Panc1 (cell line): ENCODE measurements around the gene NLRP14.

Source experiments
- POLR2AphosphoS5 ChIP-seq: IDR thresholded peaks from 2 replicates; pipeline ENCODE4 v1.6.1; 2012; ENCODE audit warnings: mild to moderate bottlenecking, low read depth, low read length, moderate library complexity
- TCF7L2 ChIP-seq: IDR thresholded peaks from 2 replicates; pipeline ENCODE4 v1.6.1; 2011; ENCODE audit warnings: mild to moderate bottlenecking, low read depth, low read length, inconsistent platforms
- TF ChIP-seq, protein P1 (sequence below): fragments of 450-650 bp; IDR thresholded peaks from 2 replicates; pipeline ENCODE4 v1.5.1; 2017; ENCODE audit warnings: mild to moderate bottlenecking
- TF ChIP-seq, protein P2 (sequence below), 2 experiments: IDR thresholded peaks; 2 replicates each; pipeline ENCODE4 v1.6.1; 2011 to 2012; ENCODE audit warnings: low read depth in 2 of 2, control low read depth in 1 of 2, low read length in 1 of 2, mild to moderate bottlenecking in 1 of 2, moderate library complexity in 1 of 2; ENCODE audit not compliant: insufficient read depth in 1 of 2

DNA sequence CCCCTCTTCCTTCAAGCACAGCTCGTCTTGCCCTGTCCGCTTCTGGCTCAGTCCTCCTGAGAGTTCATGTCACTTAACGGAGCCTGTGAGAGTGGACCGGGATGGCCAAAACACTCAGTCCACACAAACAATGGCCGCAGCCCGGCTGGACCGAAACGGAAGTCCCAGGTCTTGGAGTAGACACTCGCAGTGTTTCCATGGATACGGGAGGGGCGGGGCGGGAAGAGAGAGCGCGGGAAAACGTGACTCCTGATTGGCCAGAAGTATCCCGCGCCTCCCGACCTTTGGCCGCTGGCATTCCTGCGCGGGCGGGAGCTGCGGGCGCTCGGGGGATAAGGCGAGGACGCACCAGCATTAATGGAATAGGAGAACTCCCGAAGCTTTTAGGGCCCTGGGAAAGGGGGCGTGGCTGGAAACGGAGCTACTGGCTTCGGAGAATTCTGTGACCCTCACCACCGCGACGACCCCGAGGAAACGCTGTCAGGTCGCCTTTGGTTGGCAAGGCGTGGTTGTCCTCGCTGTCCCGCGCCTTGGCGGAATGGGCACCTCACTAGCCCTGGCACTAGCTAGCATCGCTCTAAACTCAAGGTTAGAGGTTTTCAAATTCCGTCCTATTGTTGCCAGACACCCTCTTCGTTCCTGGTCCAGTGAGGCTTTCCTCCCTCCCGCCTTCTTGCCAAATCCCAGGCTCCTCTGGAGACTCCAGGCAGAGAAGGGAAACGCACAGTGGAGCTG, at the start of gene NLRP14, which contains the start of gene ZNF214:
- TF ChIP-seq TCF7L2 (no peak), POLR2AphosphoS5 (peak; percentile 65; the same call in 1 of the 2 replicates)
- TF ChIP-seq, protein P1, sequence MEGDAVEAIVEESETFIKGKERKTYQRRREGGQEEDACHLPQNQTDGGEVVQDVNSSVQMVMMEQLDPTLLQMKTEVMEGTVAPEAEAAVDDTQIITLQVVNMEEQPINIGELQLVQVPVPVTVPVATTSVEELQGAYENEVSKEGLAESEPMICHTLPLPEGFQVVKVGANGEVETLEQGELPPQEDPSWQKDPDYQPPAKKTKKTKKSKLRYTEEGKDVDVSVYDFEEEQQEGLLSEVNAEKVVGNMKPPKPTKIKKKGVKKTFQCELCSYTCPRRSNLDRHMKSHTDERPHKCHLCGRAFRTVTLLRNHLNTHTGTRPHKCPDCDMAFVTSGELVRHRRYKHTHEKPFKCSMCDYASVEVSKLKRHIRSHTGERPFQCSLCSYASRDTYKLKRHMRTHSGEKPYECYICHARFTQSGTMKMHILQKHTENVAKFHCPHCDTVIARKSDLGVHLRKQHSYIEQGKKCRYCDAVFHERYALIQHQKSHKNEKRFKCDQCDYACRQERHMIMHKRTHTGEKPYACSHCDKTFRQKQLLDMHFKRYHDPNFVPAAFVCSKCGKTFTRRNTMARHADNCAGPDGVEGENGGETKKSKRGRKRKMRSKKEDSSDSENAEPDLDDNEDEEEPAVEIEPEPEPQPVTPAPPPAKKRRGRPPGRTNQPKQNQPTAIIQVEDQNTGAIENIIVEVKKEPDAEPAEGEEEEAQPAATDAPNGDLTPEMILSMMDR, result no peak
- TF ChIP-seq, protein P2, sequence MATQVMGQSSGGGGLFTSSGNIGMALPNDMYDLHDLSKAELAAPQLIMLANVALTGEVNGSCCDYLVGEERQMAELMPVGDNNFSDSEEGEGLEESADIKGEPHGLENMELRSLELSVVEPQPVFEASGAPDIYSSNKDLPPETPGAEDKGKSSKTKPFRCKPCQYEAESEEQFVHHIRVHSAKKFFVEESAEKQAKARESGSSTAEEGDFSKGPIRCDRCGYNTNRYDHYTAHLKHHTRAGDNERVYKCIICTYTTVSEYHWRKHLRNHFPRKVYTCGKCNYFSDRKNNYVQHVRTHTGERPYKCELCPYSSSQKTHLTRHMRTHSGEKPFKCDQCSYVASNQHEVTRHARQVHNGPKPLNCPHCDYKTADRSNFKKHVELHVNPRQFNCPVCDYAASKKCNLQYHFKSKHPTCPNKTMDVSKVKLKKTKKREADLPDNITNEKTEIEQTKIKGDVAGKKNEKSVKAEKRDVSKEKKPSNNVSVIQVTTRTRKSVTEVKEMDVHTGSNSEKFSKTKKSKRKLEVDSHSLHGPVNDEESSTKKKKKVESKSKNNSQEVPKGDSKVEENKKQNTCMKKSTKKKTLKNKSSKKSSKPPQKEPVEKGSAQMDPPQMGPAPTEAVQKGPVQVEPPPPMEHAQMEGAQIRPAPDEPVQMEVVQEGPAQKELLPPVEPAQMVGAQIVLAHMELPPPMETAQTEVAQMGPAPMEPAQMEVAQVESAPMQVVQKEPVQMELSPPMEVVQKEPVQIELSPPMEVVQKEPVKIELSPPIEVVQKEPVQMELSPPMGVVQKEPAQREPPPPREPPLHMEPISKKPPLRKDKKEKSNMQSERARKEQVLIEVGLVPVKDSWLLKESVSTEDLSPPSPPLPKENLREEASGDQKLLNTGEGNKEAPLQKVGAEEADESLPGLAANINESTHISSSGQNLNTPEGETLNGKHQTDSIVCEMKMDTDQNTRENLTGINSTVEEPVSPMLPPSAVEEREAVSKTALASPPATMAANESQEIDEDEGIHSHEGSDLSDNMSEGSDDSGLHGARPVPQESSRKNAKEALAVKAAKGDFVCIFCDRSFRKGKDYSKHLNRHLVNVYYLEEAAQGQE (IDR thresholded peaks at IDR 0.05; ENCODE audit: insufficient read depth in 1 of 2, low read depth in 2 of 2, low read length in 1 of 2), result no peak
